DND-41 (cell line): ENCODE measurements around the gene XXYLT1.

Source experiments
- EZH2 ChIP-seq: IDR thresholded peaks from 3 replicates; pipeline ENCODE4 v1.6.1; 2012; ENCODE audit warnings: borderline replicate concordance, low read depth, mild to moderate bottlenecking, moderate library complexity, low read length, inconsistent platforms; ENCODE audit not compliant: severe bottlenecking
- TF ChIP-seq, protein P1 (sequence below): IDR thresholded peaks from 2 replicates; pipeline ENCODE4 v1.5.1; 2012; ENCODE audit warnings: borderline replicate concordance, low read length, moderate library complexity, mild to moderate bottlenecking; ENCODE audit not compliant: poor library complexity, severe bottlenecking; ENCODE audit errors: extremely low read depth

DNA sequence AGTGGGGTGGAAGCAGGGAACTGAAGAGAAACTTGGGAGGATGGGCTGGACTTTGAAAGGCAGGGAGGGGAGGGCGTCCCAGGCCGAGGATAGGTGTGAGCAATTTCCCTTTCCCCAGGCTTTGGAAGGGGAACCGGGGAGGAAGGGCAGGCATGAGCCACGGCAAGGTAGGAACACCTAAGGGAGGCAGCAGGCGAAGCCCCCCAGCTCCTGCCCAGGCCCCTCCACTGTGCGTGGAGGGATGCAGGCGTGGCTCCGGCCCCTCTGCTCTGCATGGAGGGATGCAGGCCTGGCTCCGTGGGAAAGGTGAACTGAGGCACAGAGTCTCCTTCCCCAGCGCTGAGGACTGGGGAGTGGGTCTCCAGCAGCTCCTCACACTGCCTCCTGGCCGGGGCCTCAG lies 236.4 kb downstream of the XXYLT1 start:
- TF ChIP-seq, protein P1, sequence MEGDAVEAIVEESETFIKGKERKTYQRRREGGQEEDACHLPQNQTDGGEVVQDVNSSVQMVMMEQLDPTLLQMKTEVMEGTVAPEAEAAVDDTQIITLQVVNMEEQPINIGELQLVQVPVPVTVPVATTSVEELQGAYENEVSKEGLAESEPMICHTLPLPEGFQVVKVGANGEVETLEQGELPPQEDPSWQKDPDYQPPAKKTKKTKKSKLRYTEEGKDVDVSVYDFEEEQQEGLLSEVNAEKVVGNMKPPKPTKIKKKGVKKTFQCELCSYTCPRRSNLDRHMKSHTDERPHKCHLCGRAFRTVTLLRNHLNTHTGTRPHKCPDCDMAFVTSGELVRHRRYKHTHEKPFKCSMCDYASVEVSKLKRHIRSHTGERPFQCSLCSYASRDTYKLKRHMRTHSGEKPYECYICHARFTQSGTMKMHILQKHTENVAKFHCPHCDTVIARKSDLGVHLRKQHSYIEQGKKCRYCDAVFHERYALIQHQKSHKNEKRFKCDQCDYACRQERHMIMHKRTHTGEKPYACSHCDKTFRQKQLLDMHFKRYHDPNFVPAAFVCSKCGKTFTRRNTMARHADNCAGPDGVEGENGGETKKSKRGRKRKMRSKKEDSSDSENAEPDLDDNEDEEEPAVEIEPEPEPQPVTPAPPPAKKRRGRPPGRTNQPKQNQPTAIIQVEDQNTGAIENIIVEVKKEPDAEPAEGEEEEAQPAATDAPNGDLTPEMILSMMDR = no peak
- no peak for TF ChIP-seq EZH2
